Right ventricle myocardium superior (tissue), 1 donor: ENCODE measurements around the gene PLXNA3. TPM values are rescaled to one million over a fixed set of nuclear protein-coding genes. Genes with fewer than 3 reads are reported as not detected.

Experiments
- ATAC-seq: fragments of 200-7000 bp; cut with Tn5 transposase; one replicate; pipeline ENCODE4 v1.9.1; 2020; ENCODE audit warnings: mild to moderate bottlenecking; ENCODE audit not compliant: poor library complexity
- DNase-seq: peaks from one replicate; pipeline ENCODE4 v3.0.0-alpha.2; 2020
- intact Hi-C: fragments of 100-400 bp; cut with DNase I; formaldehyde crosslinking; loops from one replicate; pipeline ENCODE4 v1.11.2; 2022
- total RNA-seq: library from RNA; stranded (reverse); fragmentation: NEBNext Ultra II Directional; extraction: Animal tissue kit (Norgen Biotek cat#: 25700); gene quantifications from one replicate; pipeline ENCODE4 v1.2.1, GENCODE V29; 2021
- donor health status: DM: no; HTN: yes; CAD: no; lungs with severe emphysema.

The PLXNA3 gene
- total RNA-seq, 1 donor from 2014 or later: 15.0 TPM

GRCh38 chrX:154471839-154472684, 14.0 kb downstream of the PLXNA3 start:
- ATAC-seq: no peak
- DNase-seq: no peak
- intact Hi-C loops: no loop called here

GRCh38 chrX:154472685-154473632, 14.9 kb downstream of the PLXNA3 start:
- intact Hi-C loops: no loop called here
- no peak for DNase-seq
- ATAC-seq: no peak

- ATAC-seq (no peak), DNase-seq (no peak)
- intact Hi-C loops: no loop called here
Observed at GRCh38 chrX:154473683-154474082, 15.6 kb downstream of the PLXNA3 start.

- intact Hi-C loops: no loop called here
- DNase-seq: no peak
- no peak for ATAC-seq
Observed at GRCh38 chrX:154476821-154477220, 18.7 kb downstream of the PLXNA3 start.

GRCh38 chrX:154477891-154478477, 19.9 kb downstream of the PLXNA3 start:
- DNase-seq (no peak), ATAC-seq (no peak)
- intact Hi-C loops: no loop called here

DNA sequence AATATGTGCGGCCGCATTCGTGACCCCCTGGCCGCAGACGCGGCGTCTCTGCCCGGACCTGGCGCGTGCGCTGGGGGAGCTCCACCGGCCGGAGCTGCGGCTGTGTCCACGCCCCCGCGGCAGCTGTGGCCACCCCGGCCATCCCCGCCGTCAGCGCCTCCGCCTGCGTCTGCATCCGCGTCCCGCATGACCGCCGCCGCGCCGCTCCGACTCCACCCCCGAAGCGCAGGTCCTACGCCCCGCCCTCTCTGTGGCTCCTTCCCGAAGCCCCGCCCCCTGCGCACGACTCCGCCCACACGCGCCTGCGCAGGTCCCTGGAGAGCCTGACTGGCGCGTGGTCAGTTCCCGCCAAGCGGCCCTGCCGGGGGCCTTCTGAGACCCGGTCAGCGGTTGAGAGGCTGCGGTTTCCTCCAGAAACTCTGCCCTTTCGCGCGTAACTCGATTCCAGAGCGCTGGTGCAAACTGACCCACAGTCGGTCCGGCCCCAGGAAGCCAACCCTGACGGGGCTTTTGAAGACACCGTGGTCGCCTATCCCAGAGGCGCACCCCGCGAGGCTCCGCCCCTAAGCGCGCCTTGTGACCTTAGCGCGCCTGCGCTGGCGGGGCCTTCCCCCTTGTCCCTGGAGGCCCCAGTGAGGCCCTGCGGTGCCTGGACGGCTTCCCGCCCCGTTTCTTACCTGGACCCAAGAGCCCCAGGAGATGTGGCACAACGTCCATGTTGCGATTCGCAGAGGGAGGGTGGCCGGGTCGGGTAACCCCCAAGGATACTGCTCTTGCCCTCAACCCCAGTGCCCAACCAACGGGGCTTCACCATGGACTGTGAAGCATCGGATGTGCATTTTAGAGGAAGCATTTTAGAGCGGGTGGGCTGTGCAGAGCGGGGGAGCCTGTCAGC, 20.9 kb downstream of the PLXNA3 start, which contains the start of gene LAGE3:
Gene LAGE3, minus strand, starts transcription at position 554 of the 895 bp plus-strand sequence. Its CDS starts 366 bp downstream, at position 188.
- ATAC-seq (peak; percentile 97), DNase-seq (peak; percentile 95)
- intact Hi-C loops: no loop called here

DNA sequence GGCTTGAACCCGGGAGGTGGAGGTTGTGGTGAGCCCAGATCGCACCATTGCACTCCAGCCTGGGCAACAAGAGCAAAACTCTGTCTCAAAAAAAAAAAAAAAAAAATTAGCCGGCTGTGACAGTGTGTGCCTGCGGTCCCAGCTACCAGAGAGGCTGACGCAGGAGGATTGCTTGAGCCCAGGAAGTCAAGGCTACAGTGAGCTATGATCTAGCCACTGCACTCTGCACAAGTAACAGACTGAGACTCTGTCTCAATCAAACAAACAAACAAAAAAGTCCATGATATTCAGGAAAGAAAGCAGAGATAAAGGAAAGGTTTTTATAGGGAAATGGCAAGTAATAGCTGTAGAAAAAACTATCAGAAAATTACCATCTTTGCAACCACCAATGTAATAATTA, 23.1 kb downstream of the PLXNA3 start:
- intact Hi-C loops: no loop called here
- ATAC-seq (no peak), DNase-seq (no peak)

DNA sequence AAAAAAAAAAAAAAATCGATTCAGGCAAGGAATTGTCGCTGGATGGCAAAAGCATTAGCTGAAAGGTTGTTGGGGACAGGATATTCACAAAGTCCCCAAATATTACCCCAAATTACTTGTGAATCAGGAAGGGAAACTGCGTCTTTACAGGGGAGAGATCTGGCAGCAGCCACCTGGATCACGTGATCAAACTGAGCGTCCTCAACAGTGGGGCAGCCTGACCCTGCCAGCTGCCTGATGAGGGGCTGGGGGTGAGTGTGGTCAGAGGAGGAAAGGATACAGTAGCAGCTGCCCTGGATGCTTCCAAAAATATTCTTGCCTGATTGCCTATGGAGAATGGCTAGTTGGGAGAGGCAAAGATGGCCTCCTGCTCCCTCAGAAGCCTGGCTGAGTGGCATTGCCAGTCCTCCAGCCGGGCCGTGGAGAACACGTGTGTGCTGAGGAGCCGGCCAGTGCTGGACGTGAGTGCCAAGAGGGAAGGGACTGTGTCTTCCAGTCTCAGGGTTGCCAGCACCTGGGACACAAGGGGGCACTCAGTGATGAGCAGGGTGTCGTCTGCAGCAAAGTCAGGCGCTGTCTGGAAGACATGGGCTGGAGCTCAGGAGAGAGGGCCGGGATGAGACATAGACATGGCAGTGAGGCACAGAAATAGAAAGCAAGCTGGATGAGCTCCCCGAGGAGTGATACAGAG, 24.0 kb downstream of the PLXNA3 start:
- no peak for DNase-seq
- intact Hi-C loops: no loop called here
- ATAC-seq: no peak

- ATAC-seq: no peak
- intact Hi-C loops: no loop called here
- DNase-seq: no peak
Observed at GRCh38 chrX:154482786-154483185, 24.7 kb downstream of the PLXNA3 start.

- intact Hi-C loops: no loop called here
- ATAC-seq (no peak), DNase-seq (no peak)
Observed at GRCh38 chrX:154483325-154483724, 25.2 kb downstream of the PLXNA3 start.

- ATAC-seq: no peak
- intact Hi-C loops: no loop called here
- DNase-seq: no peak
Observed at GRCh38 chrX:154484255-154485149, 26.4 kb downstream of the PLXNA3 start.

GRCh38 chrX:154485150-154486051, 27.3 kb downstream of the PLXNA3 start:
- ATAC-seq: peak; percentile 7
- intact Hi-C loops: no loop called here
- no peak for DNase-seq

DNA sequence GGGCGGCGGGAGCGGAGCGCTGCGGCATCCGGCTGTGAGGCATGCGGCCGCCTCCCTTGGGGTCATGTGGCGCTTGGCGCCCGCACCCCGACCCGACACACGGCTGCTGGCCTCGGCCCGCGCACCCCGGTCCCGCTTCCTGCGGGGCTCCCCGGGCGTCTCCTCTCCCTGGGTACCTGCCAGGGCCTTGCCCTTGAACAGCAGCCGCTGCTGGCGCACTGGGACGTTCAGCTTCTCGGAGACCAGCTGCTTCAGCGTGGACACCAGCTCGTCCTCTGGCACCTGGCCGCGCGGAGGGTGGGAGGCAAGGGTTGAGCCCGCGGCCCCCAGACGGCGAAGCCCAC, 27.9 kb downstream of the PLXNA3 start:
- DNase-seq (peak; percentile 62), ATAC-seq (peak; percentile 0)
- intact Hi-C loops: no loop called here

GRCh38 chrX:154486396-154487207, 28.5 kb downstream of the PLXNA3 start, which contains the start of gene UBL4A:
Gene UBL4A, minus strand, starts transcription at chrX:154486615. Its CDS starts 31 bp downstream, at chrX:154486584.
- intact Hi-C loops: no loop called here
- DNase-seq (peak; percentile 77), ATAC-seq (peak; percentile 49)
